H1 (cell line): ENCODE data around the gene MAS1L. TPM values are rescaled to one million over a fixed set of nuclear protein-coding genes. Genes with fewer than 3 reads are reported as not detected.

Experiments
- CTCF ChIA-PET: fragments of 300-600 bp; sonication (Branson Sonifier 250); formaldehyde crosslinking; loops from one replicate; lab custom pipeline; 2021; ENCODE audit not compliant: partially characterized antibody; lab: Charles Lee
- POLR2A ChIA-PET: fragments of 300-600 bp; sonication (Branson Sonifier 250); formaldehyde crosslinking; loops from one replicate; lab custom pipeline; 2021; ENCODE audit warnings: inconsistent platforms; ENCODE audit not compliant: partially characterized antibody; lab: Charles Lee
- DNase-seq, 2 experiments: peaks; one replicate each; pipeline versions ENCODE4 v3.0.0 to v3.0.0-alpha.2; 2010 to 2022; ENCODE audit warnings: low spot score in 2 of 2, low read depth in 1 of 2, mixed read lengths in 1 of 2
- FAIRE-seq: peaks from 2 replicates; lab custom pipeline; 2011; peaks lifted over from hg19 to GRCh38; lab: Jason Lieb, UNC
- H2AFZ ChIP-seq: 2 replicates; pipeline ENCODE4 v1.8.1; 2012; ENCODE audit warnings: low read length, inconsistent platforms
- H2AK5ac ChIP-seq: 2 replicates; pipeline ENCODE4 v1.6.1; 2013; ENCODE audit warnings: low read depth, low read length
- H2BK120ac ChIP-seq: replicated peaks from 2 replicates; pipeline ENCODE3; 2013; ENCODE audit warnings: low read depth, low read length, inconsistent platforms
- H2BK12ac ChIP-seq: 2 replicates; pipeline ENCODE4 v1.6.1; 2013; ENCODE audit warnings: low read depth, low read length
- H2BK15ac ChIP-seq: 2 replicates; pipeline ENCODE4 v1.6.1; 2013; ENCODE audit warnings: low read length
- H2BK20ac ChIP-seq: 2 replicates; pipeline ENCODE4 v1.6.1; 2013; ENCODE audit warnings: low read length
- H2BK5ac ChIP-seq: 2 replicates; pipeline ENCODE4 v1.6.1; 2013; ENCODE audit warnings: low read depth, low read length
- H3K14ac ChIP-seq: 2 replicates; pipeline ENCODE4 v1.6.1; 2013; ENCODE audit warnings: inconsistent platforms; ENCODE audit not compliant: insufficient read length
- H3K18ac ChIP-seq: 2 replicates; pipeline ENCODE4 v1.6.1; 2013; ENCODE audit warnings: low read length; ENCODE audit errors: extremely low read depth
- H3K23ac ChIP-seq: 2 replicates; pipeline ENCODE4 v1.6.1; 2013; ENCODE audit warnings: inconsistent platforms; ENCODE audit not compliant: insufficient read length
- H3K23me2 ChIP-seq: 2 replicates; pipeline ENCODE4 v1.6.1; 2013; ENCODE audit warnings: low read depth, low read length
- H3K27ac ChIP-seq: 2 replicates; pipeline ENCODE4 v1.6.1; 2011; ENCODE audit warnings: low read depth, low read length, inconsistent platforms
- H3K27me3 ChIP-seq, 4 experiments: replicated peaks in 1 of 4; 1 replicate in 1 of 4; 2 replicates in 3 of 4; pipeline versions ENCODE4 v1.6.1 to v1.8.1; 2011 to 2013; ENCODE audit warnings: low read length in 3 of 4, mild to moderate bottlenecking in 3 of 4, inconsistent platforms in 2 of 4, mixed read lengths in 2 of 4, moderate library complexity in 1 of 4; ENCODE audit not compliant: control insufficient read depth in 3 of 4, insufficient read depth in 3 of 4; ENCODE audit errors: extremely low read depth in 1 of 4
- H3K36me3 ChIP-seq, 4 experiments: 2 replicates each; pipeline versions ENCODE4 v1.6.1 to v1.8.1; 2011 to 2013; ENCODE audit warnings: mild to moderate bottlenecking in 4 of 4, low read length in 3 of 4, moderate library complexity in 2 of 4, control low read depth in 1 of 4, inconsistent platforms in 1 of 4; ENCODE audit not compliant: insufficient read depth in 4 of 4, control insufficient read depth in 2 of 4
- H3K4ac ChIP-seq: replicated peaks from 2 replicates; pipeline ENCODE3; 2013; ENCODE audit warnings: low read length, low read depth, mixed read lengths, inconsistent platforms; ENCODE audit not compliant: insufficient read length
- H3K4me1 ChIP-seq, 4 experiments: replicated peaks in 1 of 4; 1 replicate in 1 of 4; 2 replicates in 3 of 4; pipeline versions ENCODE4 v1.6.1 to v1.8.1; 2011 to 2013; ENCODE audit warnings: low read length in 3 of 4, inconsistent platforms in 2 of 4, mixed read lengths in 1 of 4; ENCODE audit not compliant: insufficient read depth in 4 of 4, control insufficient read depth in 3 of 4
- H3K4me2 ChIP-seq, 2 experiments: 2 replicates each; pipeline versions ENCODE4 v1.6.1 to v1.8.1; 2011 to 2013; ENCODE audit warnings: low read depth in 2 of 2, low read length in 2 of 2, control low read depth in 1 of 2, inconsistent platforms in 1 of 2, mild to moderate bottlenecking in 1 of 2; ENCODE audit not compliant: insufficient read depth in 1 of 2
- H3K4me3 ChIP-seq, 4 experiments: fragments of 200-600, 300-600 bp in 1 of 4; sonication (generic), shearing (Covaris generic), sonication (Bioruptor Twin) in 1 of 4; 2 replicates each; pipeline versions ENCODE4 v1.5.1 to v1.8.1; 2011 to 2016; ENCODE audit warnings: low read length in 4 of 4, low read depth in 3 of 4, control low read depth in 2 of 4, inconsistent platforms in 2 of 4, mild to moderate bottlenecking in 2 of 4, mixed read lengths in 1 of 4, moderate library complexity in 1 of 4; ENCODE audit not compliant: insufficient read depth in 2 of 4; ENCODE audit errors: extremely low read depth in 1 of 4
- H3K56ac ChIP-seq: replicated peaks from 2 replicates; pipeline ENCODE3; 2013; ENCODE audit warnings: low read depth, mild to moderate bottlenecking, mixed read lengths, low read length, inconsistent platforms; ENCODE audit not compliant: insufficient read length
- H3K79me1 ChIP-seq: 2 replicates; pipeline ENCODE4 v1.6.1; 2013; ENCODE audit warnings: low read depth, low read length, control low read depth
- H3K79me2 ChIP-seq, 2 experiments: 2 replicates each; pipeline versions ENCODE4 v1.6.1 to v1.8.1; 2012 to 2013; ENCODE audit warnings: low read length in 2 of 2, mild to moderate bottlenecking in 2 of 2, inconsistent platforms in 1 of 2; ENCODE audit not compliant: insufficient read depth in 2 of 2, control insufficient read depth in 1 of 2
- H3K9ac ChIP-seq, 4 experiments: replicated peaks in 1 of 4; 1 replicate in 1 of 4; 2 replicates in 3 of 4; pipeline versions ENCODE4 v1.6.1 to v1.8.1; 2011 to 2013; ENCODE audit warnings: low read depth in 3 of 4, low read length in 3 of 4, control low read depth in 2 of 4, mild to moderate bottlenecking in 2 of 4, moderate library complexity in 2 of 4, inconsistent platforms in 1 of 4; ENCODE audit errors: extremely low read depth in 1 of 4
- H3K9me3 ChIP-seq, 2 experiments: 2 replicates each; pipeline versions ENCODE4 v1.6.1 to v1.8.1; 2012 to 2013; ENCODE audit warnings: mild to moderate bottlenecking in 2 of 2, moderate library complexity in 2 of 2, control low read depth in 1 of 2, inconsistent platforms in 1 of 2, low read depth in 1 of 2, low read length in 1 of 2, mixed read lengths in 1 of 2; ENCODE audit not compliant: insufficient read depth in 2 of 2
- H4K20me1 ChIP-seq, 2 experiments: replicated peaks in 1 of 2; 2 replicates each; pipeline versions ENCODE3 to v1.8.1; 2011 to 2013; ENCODE audit warnings: inconsistent platforms in 2 of 2, low read length in 2 of 2, mild to moderate bottlenecking in 1 of 2; ENCODE audit not compliant: insufficient read depth in 2 of 2, control insufficient read depth in 1 of 2
- H4K5ac ChIP-seq: 2 replicates; pipeline ENCODE4 v1.6.1; 2013; ENCODE audit warnings: low read length, low read depth, mixed read lengths, inconsistent platforms; ENCODE audit not compliant: insufficient read length
- H4K8ac ChIP-seq: 2 replicates; pipeline ENCODE4 v1.8.0; 2013; ENCODE audit warnings: mild to moderate bottlenecking, moderate library complexity, low read length, inconsistent platforms; ENCODE audit not compliant: insufficient read depth; ENCODE audit errors: extremely low read depth
- H4K91ac ChIP-seq: replicated peaks from 2 replicates; pipeline ENCODE3; 2013; ENCODE audit warnings: low read length, mixed read lengths, inconsistent platforms; ENCODE audit not compliant: insufficient read length
- CREB1 ChIP-seq: IDR thresholded peaks from 2 replicates; pipeline ENCODE4 v1.6.1; 2012; ENCODE audit warnings: inconsistent platforms
- JUND ChIP-seq: IDR thresholded peaks from 2 replicates; pipeline ENCODE4 v1.6.1; 2011; ENCODE audit warnings: mild to moderate bottlenecking, improper control_type of control experiment, low read length
- KDM1A ChIP-seq: fragments of 200-600, 300-600 bp; sonication (generic); IDR thresholded peaks from 2 replicates; pipeline ENCODE4 v1.7.1; 2016; ENCODE audit warnings: mild to moderate bottlenecking, low read length, borderline replicate concordance
- NANOG ChIP-seq: IDR thresholded peaks from 2 replicates; pipeline ENCODE4 v1.6.1; 2011; ENCODE audit warnings: low read length, low read depth, mild to moderate bottlenecking, inconsistent platforms; ENCODE audit not compliant: insufficient read depth, poor library complexity, severe bottlenecking
- NRF1 ChIP-seq: IDR thresholded peaks from 2 replicates; pipeline ENCODE4 v1.6.1; 2011; ENCODE audit warnings: mild to moderate bottlenecking, low read depth, low read length, improper control_type of control experiment
- SP4 ChIP-seq: IDR thresholded peaks from 2 replicates; pipeline ENCODE4 v1.6.1; 2012; ENCODE audit warnings: low read length, inconsistent platforms
- WGBS, 2 experiments: shearing (Covaris generic) in 1 of 2; methylation state at CpG; one replicate each; pipeline versions ENCODE4 v1.1.6 to v1.1.7; 2013 to 2015; ENCODE audit warnings: low lambda C conversion rate in 2 of 2, mixed read lengths in 2 of 2, inconsistent platforms in 1 of 2, low coverage in 1 of 2, missing lambda C conversion rate in 1 of 2; ENCODE audit not compliant: insufficient replicate concordance in 2 of 2, insufficient coverage in 1 of 2, insufficient read length in 1 of 2; ENCODE audit errors: extremely low coverage in 1 of 2, missing lambda C conversion rate in 1 of 2; 5-methylcytosine and 5-hydroxymethylcytosine counted together
- polyA plus RNA-seq, 7 experiments: library from polyadenylated mRNA; depleted of rRNA in 3 of 7; stranded (reverse) in 5 of 7; unstranded in 2 of 7; fragments of >200 nt in 5 of 7; fragments of 200-250 nt in 2 of 7; gene quantifications; 1 replicate in 5 of 7; 2 replicates in 1 of 7; 4 replicates in 1 of 7; pipeline versions ENCODE4 v1.2.1 to v1.2.3, GENCODE V29; 2011 to 2013; ENCODE audit warnings: missing spikeins in 2 of 7, mixed read lengths in 2 of 7
- total RNA-seq: library from RNA; stranded (reverse); fragmentation: NEBNext Ultra II Directional; extraction: Animal tissue kit (Norgen Biotek cat#: 25700); gene quantifications from 2 replicates; pipeline ENCODE4 v1.2.1, GENCODE V29; 2021
- TF ChIP-seq, protein P1 (sequence below): IDR thresholded peaks from 2 replicates; pipeline ENCODE4 v1.6.1; 2011; ENCODE audit warnings: low read depth, mild to moderate bottlenecking, low read length; ENCODE audit not compliant: insufficient read depth

The MAS1L gene
- total and polyA plus RNA-seq, 2 of the 8 experiments (the other 6 are each of a cell fraction or from before 2014, with no cell fraction given), result not detected

- Histone ChIP-seq H3K56ac (no peak overlapping the region), H3K79me1 (no peaks in the 10 kb centered on the region), H3K4me2 (no peak overlapping the region), H2BK120ac (no peak overlapping the region), H3K79me2 (no peaks in the 10 kb centered on the region), H4K20me1 (no peaks in the 10 kb centered on the region), H3K18ac (no peak overlapping the region), H3K4ac (no peak overlapping the region), H3K36me3 (no peaks in the 10 kb centered on the region), H3K27ac (no peak overlapping the region), H3K14ac (no peak overlapping the region), H2AFZ (no peak overlapping the region), H4K5ac (no peak overlapping the region), H3K23ac (no peak overlapping the region), H3K23me2 (no peaks in the 10 kb centered on the region), H2AK5ac (no peak overlapping the region), H2BK12ac (no peak overlapping the region), H3K27me3 (no peaks in the 10 kb centered on the region), H3K9ac (no peak overlapping the region)
- CTCF ChIA-PET, result no interaction called here
- DNase-seq (no peak), FAIRE-seq (no peak)
- WGBS, 2 experiments, result 84% methylated on average over 2 of the region's 2 CpGs; no CpG with 5 or more reads in 1 of the 2 experiments
- TF ChIP-seq SP4, result no peak
- TF ChIP-seq NANOG, result no peak
- no peak for TF ChIP-seq KDM1A
- TF ChIP-seq JUND, result no peak
- TF ChIP-seq NRF1, result no peak
- TF ChIP-seq CREB1, result no peak
- TF ChIP-seq, protein P1, sequence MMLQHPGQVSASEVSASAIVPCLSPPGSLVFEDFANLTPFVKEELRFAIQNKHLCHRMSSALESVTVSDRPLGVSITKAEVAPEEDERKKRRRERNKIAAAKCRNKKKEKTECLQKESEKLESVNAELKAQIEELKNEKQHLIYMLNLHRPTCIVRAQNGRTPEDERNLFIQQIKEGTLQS, result no peak
- TF ChIP-seq, all 59 proteins: peak for 0
- no peak overlapping the region for H3K4me3 ChIP-seq
- H2BK20ac ChIP-seq, result no peak overlapping the region
- POLR2A ChIA-PET, result no interaction called here
- no peak overlapping the region for H4K8ac ChIP-seq
- no peak overlapping the region for H2BK15ac ChIP-seq
- H2BK5ac ChIP-seq, result no peak overlapping the region
- no peaks in the 10 kb centered on the region; a peak in 1 of 7 replicates for H3K4me1 ChIP-seq
- no peaks in the 10 kb centered on the region for H3K9me3 ChIP-seq
- no peak overlapping the region for H4K91ac ChIP-seq
Observed at GRCh38 chr6:29465279-29465678, 22.5 kb downstream of the MAS1L start.
